HepG2 (cell line): ENCODE data around the gene OPN1MW3. TPM values are rescaled to one million over a fixed set of nuclear protein-coding genes. Genes with fewer than 3 reads are reported as not detected.

Experiments
- ATAC-seq: fragments of 200-7000 bp; cut with Tn5 transposase; 3 replicates; pipeline ENCODE4 v1.9.1; 2020; ENCODE audit warnings: mild to moderate bottlenecking, moderate library complexity
- BruUV-seq: library from RNA; stranded (reverse); fragments of 400-500 nt; replicated peaks from 2 replicates; lab custom pipeline; 2021; lab: Mats Ljungman, UMichigan
- CTCF ChIA-PET: fragments of 300-600 bp; formaldehyde crosslinking; extraction: SDS; loops from one replicate; lab custom pipeline; 2021; ENCODE audit warnings: low total read pairs, inconsistent platforms, low intra/inter-chr PET ratio; lab: Yijun Ruan, JAX
- POLR2A ChIA-PET: fragments of 350-600 bp; sonication (Branson Sonifier 250); formaldehyde crosslinking; loops from one replicate; lab custom pipeline; 2020; ENCODE audit warnings: antibody characterized with exemption, inconsistent platforms; lab: Yijun Ruan, JAX
- DNase-seq: peaks from one replicate; pipeline ENCODE4 v3.0.0-alpha.2; 2015; ENCODE audit warnings: low spot score
- FAIRE-seq: peaks from 3 replicates; lab custom pipeline; 2011; peaks lifted over from hg19 to GRCh38; lab: Jason Lieb, UNC
- H2AFZ ChIP-seq: one replicate; pipeline ENCODE4 v1.6.1; 2011; ENCODE audit warnings: low read length, inconsistent platforms
- H3K27ac ChIP-seq: fragments of 300-600 bp; 3 replicates; pipeline ENCODE4 v1.8.0; 2011; ENCODE audit warnings: mixed run types, mild to moderate bottlenecking, mixed read lengths, low read length, inconsistent platforms; ENCODE audit not compliant: insufficient read depth; ENCODE audit errors: extremely low read length
- H3K27me3 ChIP-seq, 2 experiments: fragments of 200-600 bp in 1 of 2; 2 replicates in 1 of 2; 3 replicates in 1 of 2; pipeline versions ENCODE4 v1.6.0 to v1.8.0; 2011; ENCODE audit warnings: low read length in 2 of 2, mild to moderate bottlenecking in 2 of 2, moderate library complexity in 2 of 2, inconsistent platforms in 1 of 2; ENCODE audit not compliant: insufficient read depth in 2 of 2, control insufficient read depth in 1 of 2
- H3K36me3 ChIP-seq, 2 experiments: fragments of 200-600 bp in 1 of 2; replicated peaks in 1 of 2; 2 replicates in 1 of 2; 3 replicates in 1 of 2; pipeline versions ENCODE4 v1.5.1 to v1.8.0; 2011; ENCODE audit warnings: low read length in 2 of 2, inconsistent platforms in 1 of 2; ENCODE audit not compliant: insufficient read depth in 2 of 2, control insufficient read depth in 1 of 2
- H3K4me1 ChIP-seq: 2 replicates; pipeline ENCODE4 v1.5.1; 2012; ENCODE audit warnings: low read length, inconsistent platforms; ENCODE audit not compliant: insufficient read depth
- H3K4me2 ChIP-seq: 2 replicates; pipeline ENCODE4 v1.6.0; 2011; ENCODE audit warnings: low read depth, low read length, inconsistent platforms
- H3K4me3 ChIP-seq, 3 experiments: fragments of 200-600 bp in 1 of 3; sonication (generic), shearing (Covaris generic) in 1 of 3; replicated peaks in 1 of 3; 2 replicates each; pipeline ENCODE4 v1.5.1; 2011 to 2016; ENCODE audit warnings: low read length in 3 of 3, inconsistent platforms in 2 of 3, low read depth in 2 of 3, mild to moderate bottlenecking in 2 of 3, control low read depth in 1 of 3, mixed read lengths in 1 of 3; ENCODE audit not compliant: insufficient read depth in 1 of 3
- H3K79me2 ChIP-seq: one replicate; pipeline ENCODE4 v1.6.1; 2011; ENCODE audit warnings: low read length, inconsistent platforms; ENCODE audit not compliant: insufficient read depth
- H3K9ac ChIP-seq: 2 replicates; pipeline ENCODE4 v1.6.0; 2011; ENCODE audit warnings: mild to moderate bottlenecking, low read depth, low read length, inconsistent platforms; ENCODE audit not compliant: insufficient read depth
- H3K9me3 ChIP-seq: 2 replicates; pipeline ENCODE4 v1.5.1; 2012; ENCODE audit warnings: mild to moderate bottlenecking, low read length
- H4K20me1 ChIP-seq: 2 replicates; pipeline ENCODE4 v1.6.0; 2011; ENCODE audit warnings: inconsistent platforms, mild to moderate bottlenecking, low read length, moderate library complexity; ENCODE audit not compliant: insufficient read depth
- HMGXB3 ChIP-seq: sonication (generic); formaldehyde crosslinking; IDR thresholded peaks from 2 replicates; pipeline ENCODE4 v1.4.0; 2020; ENCODE audit warnings: missing genetic modification reagents, borderline replicate concordance
- KMT2B ChIP-seq: IDR thresholded peaks from 2 replicates; pipeline ENCODE4 v1.6.1; 2016; ENCODE audit warnings: missing genetic modification reagents, missing compliant biosample characterization
- NFKB2 ChIP-seq: sonication (generic); formaldehyde crosslinking; IDR thresholded peaks from 2 replicates; pipeline ENCODE4 v1.4.0; 2020; ENCODE audit warnings: missing genetic modification reagents, borderline replicate concordance
- NR0B2 ChIP-seq: sonication (generic); formaldehyde crosslinking; IDR thresholded peaks from 2 replicates; pipeline ENCODE4 v1.4.0; 2020; ENCODE audit warnings: mild to moderate bottlenecking, missing genetic modification reagents
- SIX1 ChIP-seq: sonication (generic); formaldehyde crosslinking; IDR thresholded peaks from 2 replicates; pipeline ENCODE4 v1.4.0; 2020; ENCODE audit warnings: missing genetic modification reagents, borderline replicate concordance
- TAF1 ChIP-seq: sonication (generic); formaldehyde crosslinking; IDR thresholded peaks from 2 replicates; pipeline ENCODE4 v1.4.0; 2020; ENCODE audit warnings: missing genetic modification reagents
- TBL1XR1 ChIP-seq: fragments of 150-350 bp; IDR thresholded peaks from 2 replicates; pipeline ENCODE4 v1.6.1; 2014; ENCODE audit warnings: borderline replicate concordance, low read length; ENCODE audit not compliant: partially characterized antibody
- ZFP62 ChIP-seq: sonication (generic); formaldehyde crosslinking; IDR thresholded peaks from 2 replicates; pipeline ENCODE4 v1.4.0; 2020; ENCODE audit warnings: missing genetic modification reagents
- ZNF101 ChIP-seq: sonication (generic); formaldehyde crosslinking; IDR thresholded peaks from 2 replicates; pipeline ENCODE4 v1.4.0; 2020; ENCODE audit warnings: mild to moderate bottlenecking, low read depth, missing genetic modification reagents, borderline replicate concordance
- ZNF432 ChIP-seq: sonication (generic); formaldehyde crosslinking; IDR thresholded peaks from 2 replicates; pipeline ENCODE4 v1.5.0; 2020; ENCODE audit warnings: missing genetic modification reagents, mild to moderate bottlenecking, borderline replicate concordance
- WGBS: methylation state at CpG from one replicate; pipeline ENCODE4 v1.1.6; 2017; ENCODE audit warnings: low lambda C conversion rate; 5-methylcytosine and 5-hydroxymethylcytosine counted together
- in situ Hi-C: cut with HindIII; loops from 2 replicates; pipeline ENCODE4 v1.10.0; 2017; ENCODE audit warnings: low pct_unique_long_range_greater_than_20kb; ENCODE audit not compliant: extremely low pct_ligation_motif_present
- intact Hi-C: fragments of 100-400 bp; cut with micrococcal nuclease; formaldehyde crosslinking; loops from one replicate; pipeline ENCODE4 v1.10.0; 2022; ENCODE audit not compliant: unreplicated experiment
- polyA plus RNA-seq, 8 experiments: library from polyadenylated mRNA; depleted of rRNA in 3 of 8; stranded (reverse) in 7 of 8; unstranded in 1 of 8; fragments of >200 nt; fragmentation: Illumina TruSeq in 4 of 8; extraction: Trizol in 4 of 8; gene quantifications; 2 replicates each; pipeline versions ENCODE4 v1.2.1 to v1.2.3, GENCODE V29; 2011 to 2016; ENCODE audit warnings: low read depth in 4 of 8, missing spikeins in 1 of 8, mixed read lengths in 1 of 8; ENCODE audit not compliant: insufficient read depth in 1 of 8
- total RNA-seq, 5 experiments: library from RNA; depleted of rRNA; stranded (reverse); fragments of >200 nt; fragmentation: Illumina TruSeq; extraction: Trizol; gene quantifications; 2 replicates each; pipeline ENCODE4 v1.2.3, GENCODE V29; 2016; ENCODE audit warnings: low read depth in 1 of 5
- TF ChIP-seq, protein P1 (sequence below): sonication (generic); formaldehyde crosslinking; IDR thresholded peaks from 2 replicates; pipeline ENCODE4 v1.5.1; 2020; ENCODE audit warnings: missing genetic modification reagents, mild to moderate bottlenecking, borderline replicate concordance
- TF ChIP-seq, protein P2 (sequence below): sonication (generic); formaldehyde crosslinking; conservative IDR thresholded peaks from 2 replicates; pipeline ENCODE4 v1.4.0; 2020; ENCODE audit warnings: mild to moderate bottlenecking, missing genetic modification reagents, moderate library complexity

Gene OPN1MW3
- total and polyA plus RNA-seq, 2 of the 13 experiments (the other 11 are each of a cell fraction or from before 2014, with no cell fraction given), result not detected

GRCh38 chrX:154305541-154306205 lies 48.3 kb downstream of the OPN1MW3 start (continued):
- TF ChIP-seq, protein P1, sequence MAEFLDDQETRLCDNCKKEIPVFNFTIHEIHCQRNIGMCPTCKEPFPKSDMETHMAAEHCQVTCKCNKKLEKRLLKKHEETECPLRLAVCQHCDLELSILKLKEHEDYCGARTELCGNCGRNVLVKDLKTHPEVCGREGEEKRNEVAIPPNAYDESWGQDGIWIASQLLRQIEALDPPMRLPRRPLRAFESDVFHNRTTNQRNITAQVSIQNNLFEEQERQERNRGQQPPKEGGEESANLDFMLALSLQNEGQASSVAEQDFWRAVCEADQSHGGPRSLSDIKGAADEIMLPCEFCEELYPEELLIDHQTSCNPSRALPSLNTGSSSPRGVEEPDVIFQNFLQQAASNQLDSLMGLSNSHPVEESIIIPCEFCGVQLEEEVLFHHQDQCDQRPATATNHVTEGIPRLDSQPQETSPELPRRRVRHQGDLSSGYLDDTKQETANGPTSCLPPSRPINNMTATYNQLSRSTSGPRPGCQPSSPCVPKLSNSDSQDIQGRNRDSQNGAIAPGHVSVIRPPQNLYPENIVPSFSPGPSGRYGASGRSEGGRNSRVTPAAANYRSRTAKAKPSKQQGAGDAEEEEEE (CRISPR knock-in tag), result no peak
- no peak for TF ChIP-seq KMT2B (CRISPR knock-in tag)
- no peak for TF ChIP-seq NR0B2 (CRISPR knock-in tag)
- TF ChIP-seq, protein P2, sequence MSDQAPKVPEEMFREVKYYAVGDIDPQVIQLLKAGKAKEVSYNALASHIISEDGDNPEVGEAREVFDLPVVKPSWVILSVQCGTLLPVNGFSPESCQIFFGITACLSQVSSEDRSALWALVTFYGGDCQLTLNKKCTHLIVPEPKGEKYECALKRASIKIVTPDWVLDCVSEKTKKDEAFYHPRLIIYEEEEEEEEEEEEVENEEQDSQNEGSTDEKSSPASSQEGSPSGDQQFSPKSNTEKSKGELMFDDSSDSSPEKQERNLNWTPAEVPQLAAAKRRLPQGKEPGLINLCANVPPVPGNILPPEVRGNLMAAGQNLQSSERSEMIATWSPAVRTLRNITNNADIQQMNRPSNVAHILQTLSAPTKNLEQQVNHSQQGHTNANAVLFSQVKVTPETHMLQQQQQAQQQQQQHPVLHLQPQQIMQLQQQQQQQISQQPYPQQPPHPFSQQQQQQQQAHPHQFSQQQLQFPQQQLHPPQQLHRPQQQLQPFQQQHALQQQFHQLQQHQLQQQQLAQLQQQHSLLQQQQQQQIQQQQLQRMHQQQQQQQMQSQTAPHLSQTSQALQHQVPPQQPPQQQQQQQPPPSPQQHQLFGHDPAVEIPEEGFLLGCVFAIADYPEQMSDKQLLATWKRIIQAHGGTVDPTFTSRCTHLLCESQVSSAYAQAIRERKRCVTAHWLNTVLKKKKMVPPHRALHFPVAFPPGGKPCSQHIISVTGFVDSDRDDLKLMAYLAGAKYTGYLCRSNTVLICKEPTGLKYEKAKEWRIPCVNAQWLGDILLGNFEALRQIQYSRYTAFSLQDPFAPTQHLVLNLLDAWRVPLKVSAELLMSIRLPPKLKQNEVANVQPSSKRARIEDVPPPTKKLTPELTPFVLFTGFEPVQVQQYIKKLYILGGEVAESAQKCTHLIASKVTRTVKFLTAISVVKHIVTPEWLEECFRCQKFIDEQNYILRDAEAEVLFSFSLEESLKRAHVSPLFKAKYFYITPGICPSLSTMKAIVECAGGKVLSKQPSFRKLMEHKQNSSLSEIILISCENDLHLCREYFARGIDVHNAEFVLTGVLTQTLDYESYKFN, result no peak

DNA sequence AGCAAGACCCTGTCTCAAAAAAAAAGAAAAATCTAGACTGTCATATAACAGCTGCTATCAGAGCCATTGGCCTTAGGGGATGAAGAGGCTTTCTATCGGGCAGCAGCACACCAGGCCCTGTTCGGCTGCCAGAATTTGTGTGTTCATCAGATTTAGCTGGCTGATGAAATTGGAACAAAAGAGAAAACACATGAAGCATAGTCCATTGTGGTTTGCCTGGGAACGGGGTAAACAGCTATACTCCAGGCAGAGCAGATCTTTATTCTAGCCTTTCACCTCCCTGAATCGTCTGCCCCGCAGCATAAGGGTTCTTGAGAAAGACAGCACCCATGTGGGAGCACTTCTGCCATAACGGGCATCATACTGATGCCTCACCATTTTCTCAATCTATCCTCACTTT lies 49.8 kb downstream of the OPN1MW3 start:
- DNase-seq, result no peak
- intact Hi-C loops (no loop called here), in situ Hi-C loops (no loop called here)
- CTCF ChIA-PET, result no interaction called here
- Histone ChIP-seq H4K20me1 (no peaks in the 10 kb centered on the region), H3K4me1 (no peaks in the 10 kb centered on the region), H3K27ac (no peak overlapping the region), H3K9me3 (no peaks in the 10 kb centered on the region), H2AFZ (no peak overlapping the region), H3K9ac (no peak overlapping the region), H3K79me2 (no peaks in the 10 kb centered on the region), H3K4me3 (no peak overlapping the region), H3K4me2 (no peak overlapping the region), H3K27me3 (no peaks in the 10 kb centered on the region), H3K36me3 (no peaks in the 10 kb centered on the region)
- TF ChIP-seq HMGXB3 (CRISPR knock-in tag) (no peak), SIX1 (CRISPR knock-in tag) (no peak), ZNF101 (CRISPR knock-in tag) (no peak), NFKB2 (no peak), ZFP62 (no peak), TBL1XR1 (no peak), TAF1 (CRISPR knock-in tag) (no peak), ZNF432 (no peak)
- no peak for FAIRE-seq
- WGBS, result 41% methylated on average over 4 of the region's 6 CpGs
- no TSS peak for BruUV-seq
- no peak for ATAC-seq
- POLR2A ChIA-PET, result no interaction called here
